Activated T-cell treated with anti-CD3 and anti-CD28 coated beads, Interleukin-2, amount 50 U/mL, for 72 hours (primary cell): ENCODE results near the gene SERPINE1. TPM values are rescaled to one million over a fixed set of nuclear protein-coding genes. Genes with fewer than 3 reads are reported as not detected.

Experiments used
- ATAC-seq, 2 donors: fragments of 150-1000 bp; cut with Tn5 transposase; replicated peaks in 1 of 2; 2 replicates each; pipeline ENCODE4 v1.10.0; 2021; ENCODE audit warnings: moderate library complexity in 2 of 2, mild to moderate bottlenecking in 1 of 2
- DNase-seq, 2 donors: peaks; one replicate each; pipeline ENCODE4 v3.0.0; 2021 to 2022; ENCODE audit warnings: mixed read lengths in 1 of 2
- H3K27ac Mint-ChIP-seq: one replicate; pipeline ENCODE4 v1.8.0; 2022; ENCODE audit warnings: mild to moderate bottlenecking, moderate library complexity, mixed read lengths
- H3K27me3 Mint-ChIP-seq: one replicate; pipeline ENCODE4 v1.8.0; 2022; ENCODE audit warnings: low read depth, mixed read lengths
- H3K36me3 Mint-ChIP-seq, 2 donors: one replicate each; pipeline ENCODE4 v1.8.0; 2022; ENCODE audit warnings: mixed read lengths in 2 of 2, mild to moderate bottlenecking in 1 of 2; ENCODE audit not compliant: insufficient read depth in 2 of 2
- H3K4me1 Mint-ChIP-seq: one replicate; pipeline ENCODE4 v1.8.0; 2022; ENCODE audit warnings: low read depth, mixed read lengths
- H3K4me3 Mint-ChIP-seq, 2 donors: one replicate each; pipeline ENCODE4 v1.8.0; 2022; ENCODE audit warnings: mild to moderate bottlenecking in 2 of 2, mixed read lengths in 2 of 2, moderate library complexity in 2 of 2
- H3K9me3 Mint-ChIP-seq, 2 donors: one replicate each; pipeline ENCODE4 v1.8.0; 2022; ENCODE audit warnings: mixed read lengths in 2 of 2
- total RNA-seq, 2 donors: library from RNA; stranded (reverse); gene quantifications; one replicate each; pipeline ENCODE4 v1.2.3, GENCODE V29; 2022

Gene SERPINE1
- total RNA-seq, 2 donors from 2014 or later, result 0.14 TPM; not detected in 1

DNA sequence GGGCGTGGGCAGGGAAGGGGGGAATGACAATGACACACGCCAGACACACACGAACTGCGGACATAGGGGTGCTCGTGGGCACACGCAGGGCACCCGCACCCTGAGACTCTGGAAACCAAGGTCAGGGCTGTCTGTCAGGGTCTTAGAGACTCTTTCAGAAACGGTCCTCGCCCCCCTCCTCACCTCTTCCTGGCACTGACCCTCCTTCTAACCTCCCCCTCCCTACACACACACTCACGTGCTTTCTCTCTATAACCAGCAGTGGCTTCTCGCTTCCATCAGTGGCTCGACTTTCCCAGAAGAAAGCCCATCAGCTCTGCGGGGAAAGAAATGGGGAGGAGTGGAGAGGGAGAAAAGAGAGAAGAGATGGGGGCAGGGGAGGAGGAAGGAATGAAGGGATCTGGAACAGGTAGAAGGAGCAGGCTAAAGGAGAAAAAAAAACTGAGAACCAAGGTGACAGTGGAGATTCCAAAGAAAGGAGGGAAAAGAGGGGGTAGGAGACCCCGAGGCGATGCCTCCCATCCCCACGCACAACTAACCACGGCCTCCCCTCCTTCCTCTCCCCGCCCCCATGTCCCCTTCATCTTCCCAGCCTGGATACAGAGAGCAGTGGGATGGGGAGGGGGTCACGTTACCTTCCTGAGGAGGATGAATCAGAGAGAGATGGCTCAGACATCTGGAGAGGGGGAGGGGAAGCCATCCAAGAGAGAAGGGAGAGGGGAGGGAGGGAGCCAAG is 40.2 kb downstream of the SERPINE1 start:
- Mint-ChIP-seq H3K27me3 (peaks cover 82% of the 10 kb centered on the region), H3K4me1 (peaks cover 85% of the 10 kb centered on the region), H3K9me3 (no peaks in the 10 kb centered on the region), H3K27ac (no peak overlapping the region), H3K36me3 (peaks cover 2% of the 10 kb centered on the region in 2 donors), H3K4me3 (peak overlapping the region; percentile 39 to 99)
- DNase-seq, result no peak
- no peak for ATAC-seq

DNA sequence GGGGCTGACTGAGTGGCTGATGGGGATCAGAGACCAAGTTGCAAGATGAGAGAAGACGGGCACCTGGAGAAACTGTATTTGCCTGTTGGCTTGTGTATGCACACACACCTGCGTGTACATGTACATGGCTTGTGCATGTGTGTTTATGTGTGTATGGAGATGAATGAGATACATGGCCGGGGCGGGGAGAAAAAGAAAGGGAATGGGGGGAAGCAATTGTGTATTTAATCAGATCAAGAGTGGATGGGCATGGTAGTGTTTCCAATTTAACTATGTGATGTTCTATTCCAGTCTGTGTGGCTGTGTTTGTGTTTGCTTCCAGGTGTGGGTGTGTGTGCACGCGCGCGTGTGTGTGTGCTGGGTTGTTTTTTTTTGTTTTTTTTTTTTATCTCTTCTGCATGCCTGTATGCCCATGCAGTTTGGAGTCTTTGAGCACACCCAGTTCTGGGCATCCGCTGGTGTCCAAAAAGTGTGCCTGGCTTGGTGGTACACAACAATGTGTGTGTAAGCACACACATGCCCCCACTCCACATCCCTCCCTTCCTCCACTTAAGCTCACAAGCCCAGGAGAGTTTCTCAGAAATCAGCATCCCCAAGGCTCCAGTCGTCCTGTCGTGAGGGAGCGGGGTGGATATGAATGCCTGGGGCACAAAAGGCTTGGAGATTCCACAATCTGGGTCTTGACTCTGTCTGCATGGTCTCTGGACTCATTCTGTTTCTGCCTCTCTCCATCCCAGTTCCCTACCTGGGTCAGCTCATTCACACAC is 40.9 kb downstream of the SERPINE1 start:
- H3K9me3 Mint-ChIP-seq, result no peaks in the 10 kb centered on the region
- H3K4me1 Mint-ChIP-seq, result peaks cover 82% of the 10 kb centered on the region
- ATAC-seq (no peak), DNase-seq (no peak)
- H3K4me3 Mint-ChIP-seq, result peak overlapping the region; percentile 6 to 80
- H3K36me3 Mint-ChIP-seq, result peaks cover 2% of the 10 kb centered on the region in 2 donors
- peaks cover 81% of the 10 kb centered on the region for H3K27me3 Mint-ChIP-seq
- no peak overlapping the region for H3K27ac Mint-ChIP-seq

DNA sequence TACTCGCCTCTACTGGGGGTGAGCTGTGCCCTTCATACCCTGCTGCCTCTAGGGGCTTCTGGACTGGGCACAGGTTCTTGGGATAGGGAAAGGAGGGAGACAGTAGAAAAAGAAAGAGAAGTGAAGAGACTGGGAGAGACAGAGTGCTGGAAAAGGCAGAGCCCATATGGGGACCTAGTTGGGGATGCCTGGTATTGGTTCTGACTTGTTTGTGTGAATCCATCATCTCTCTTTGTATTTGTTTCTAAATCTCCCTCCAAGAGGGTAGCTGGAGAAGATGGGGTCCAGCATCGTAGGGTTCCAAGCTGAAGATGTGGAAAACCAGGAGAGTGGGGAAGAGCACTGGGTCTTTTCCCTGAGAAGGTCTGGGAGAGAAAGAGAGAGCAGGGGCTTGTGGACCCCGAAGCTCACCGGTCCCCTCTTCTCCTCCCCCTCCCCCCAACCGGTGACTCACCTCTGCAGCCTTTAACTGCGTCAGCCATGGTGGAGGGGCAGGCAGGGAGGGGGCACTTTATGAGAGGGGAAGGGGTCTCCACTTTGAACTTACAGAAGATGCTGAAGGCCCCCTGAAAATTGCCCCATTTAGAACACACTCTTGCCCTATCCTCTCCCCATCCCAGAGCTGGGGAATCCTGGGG is 41.6 kb downstream of the SERPINE1 start:
- H3K4me1 Mint-ChIP-seq, result peaks cover 84% of the 10 kb centered on the region

DNA sequence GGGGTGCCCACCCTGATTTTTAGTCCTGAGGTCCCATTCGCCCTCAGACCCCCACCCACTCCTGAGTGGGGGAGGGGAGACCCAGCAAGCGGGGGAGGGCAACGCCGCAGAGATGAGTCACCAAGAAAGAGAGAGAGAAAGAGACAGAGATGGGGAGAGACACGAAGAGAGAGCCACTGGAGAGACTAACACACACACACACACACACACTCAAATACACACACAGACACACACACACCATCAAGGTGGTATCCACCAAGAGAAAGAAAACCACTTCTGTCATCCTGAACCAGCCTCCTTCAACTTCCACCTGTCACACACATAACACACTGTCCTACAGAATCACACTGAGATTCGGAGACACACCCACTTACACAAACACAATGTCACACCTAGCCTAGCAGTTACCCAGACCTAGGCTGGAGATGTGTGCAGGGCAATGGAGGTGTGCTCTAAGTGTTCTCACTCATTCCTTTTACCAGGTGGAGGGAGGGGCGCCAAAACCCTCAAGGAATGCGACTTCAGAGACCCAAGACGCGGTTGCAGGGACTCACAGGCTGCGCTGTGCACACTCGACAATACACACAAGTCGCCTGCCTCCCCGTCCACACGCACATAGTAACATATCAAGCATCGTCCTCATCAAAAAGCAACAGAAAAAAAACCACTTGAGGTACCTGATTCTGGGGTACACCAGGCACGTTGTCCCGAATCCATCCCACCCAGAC is 42.4 kb downstream of the SERPINE1 start:
- H3K4me1 Mint-ChIP-seq, result peaks cover 90% of the 10 kb centered on the region
- ATAC-seq (peak; percentile 0 to 1), DNase-seq (peak in 1 of 2 donors; percentile 15)
- H3K9me3 Mint-ChIP-seq, result no peaks in the 10 kb centered on the region
- H3K36me3 Mint-ChIP-seq, result peaks cover 2% of the 10 kb centered on the region in 2 donors
- peak overlapping the region; percentile 66 to 80 for H3K4me3 Mint-ChIP-seq
- no peak overlapping the region for H3K27ac Mint-ChIP-seq
- peaks cover 94% of the 10 kb centered on the region for H3K27me3 Mint-ChIP-seq

More for the DNA sequence above, 41.6 kb downstream of the SERPINE1 start:
- Mint-ChIP-seq H3K9me3 (no peaks in the 10 kb centered on the region), H3K4me3 (peak overlapping the region; percentile 40 to 80), H3K36me3 (peaks cover 2% of the 10 kb centered on the region in 2 donors), H3K27me3 (peaks cover 87% of the 10 kb centered on the region), H3K27ac (no peak overlapping the region)
- DNase-seq (peak in 1 of 2 donors; percentile 54), ATAC-seq (no peak)

DNA sequence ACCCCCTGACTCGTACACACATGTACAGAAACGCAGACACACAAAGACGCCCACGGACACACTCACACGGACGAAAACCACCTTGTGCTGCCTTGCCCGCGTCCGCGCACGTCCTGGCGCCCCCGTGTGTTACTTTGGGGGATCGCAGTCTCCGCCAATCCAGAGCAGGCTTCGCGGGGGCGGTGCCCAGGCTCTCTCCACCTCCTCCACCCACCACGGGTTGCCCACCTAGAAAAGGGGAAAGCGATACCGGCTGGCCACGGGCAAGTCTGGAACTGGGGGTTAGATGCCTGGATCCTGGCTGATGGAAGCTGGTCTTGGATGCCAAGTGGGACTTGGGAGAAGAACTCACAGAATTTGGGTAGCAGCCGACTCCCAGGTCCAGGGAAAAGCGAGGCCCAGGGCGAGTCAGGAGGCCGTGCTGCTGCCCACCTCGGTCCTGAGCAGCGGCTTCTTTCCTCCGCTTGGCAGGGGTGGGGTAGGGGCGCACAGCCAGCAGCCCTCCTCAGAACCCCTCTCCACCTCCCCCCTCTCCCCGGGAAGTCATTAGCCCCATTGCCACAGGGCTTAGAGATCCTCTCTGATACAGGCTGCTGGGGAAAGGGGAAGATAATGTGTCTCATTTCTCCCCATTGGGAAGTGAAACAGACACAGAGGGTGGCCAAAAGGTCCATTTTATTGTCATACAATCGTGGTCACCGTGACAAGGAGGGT is 43.1 kb downstream of the SERPINE1 start:
- Mint-ChIP-seq H3K9me3 (no peaks in the 10 kb centered on the region), H3K27me3 (peaks cover 96% of the 10 kb centered on the region), H3K4me3 (peak overlapping the region; percentile 66 to 80)

DNA sequence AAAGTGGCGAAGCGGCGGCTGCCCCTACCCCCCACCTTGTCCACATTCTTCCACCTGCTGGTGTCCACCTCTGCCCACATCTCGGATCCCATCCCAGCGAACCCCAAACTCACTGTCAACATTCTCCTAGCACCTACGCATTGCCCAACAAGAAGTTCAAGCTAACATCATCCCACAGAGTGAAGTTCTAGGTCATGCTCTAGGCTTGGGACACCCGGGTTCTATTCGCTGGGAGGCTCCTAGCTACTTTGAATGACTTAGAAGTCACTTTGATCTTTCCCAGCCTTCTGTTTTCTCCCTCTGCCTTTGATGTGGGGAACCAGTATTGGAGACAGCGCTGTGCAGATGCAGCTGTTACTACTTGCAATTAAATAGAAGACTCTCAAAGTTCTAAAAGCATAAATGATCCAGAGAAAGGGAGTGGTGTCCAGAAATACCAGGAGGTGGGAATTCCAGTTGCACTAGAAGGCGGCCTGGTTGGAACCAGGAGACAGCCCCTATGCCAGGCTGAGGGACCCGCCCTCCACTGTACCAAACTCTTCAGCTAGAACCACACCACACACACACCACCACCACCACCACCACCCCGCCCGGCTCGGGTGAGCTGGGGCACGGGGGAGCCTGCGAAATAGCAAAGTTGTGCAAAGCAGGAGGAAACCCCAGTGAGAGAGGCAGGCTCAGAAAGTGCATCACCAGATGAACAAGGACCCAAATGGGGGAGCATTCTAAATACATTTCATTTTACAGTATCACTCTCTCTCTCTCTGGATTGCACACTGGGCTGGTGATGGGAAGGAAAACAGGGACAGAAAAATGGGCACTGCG is 43.9 kb downstream of the SERPINE1 start:
- ATAC-seq, result peak in 1 of 2 donors; percentile 18
- peaks cover 96% of the 10 kb centered on the region for H3K27me3 Mint-ChIP-seq
- no peak overlapping the region for H3K27ac Mint-ChIP-seq
- H3K36me3 Mint-ChIP-seq, result no peaks in the 10 kb centered on the region
- H3K4me1 Mint-ChIP-seq, result peaks cover 81% of the 10 kb centered on the region
- H3K9me3 Mint-ChIP-seq, result no peaks in the 10 kb centered on the region
- H3K4me3 Mint-ChIP-seq, result peak overlapping the region; percentile 65 to 69
- peak in 1 of 2 donors; percentile 54 for DNase-seq

More for the DNA sequence above, 43.1 kb downstream of the SERPINE1 start:
- ATAC-seq (peak; percentile 40 to 42), DNase-seq (peak; percentile 86 to 90)
- Mint-ChIP-seq H3K4me1 (peaks cover 89% of the 10 kb centered on the region), H3K27ac (no peak overlapping the region), H3K36me3 (peaks cover 2% of the 10 kb centered on the region in 2 donors)

DNA sequence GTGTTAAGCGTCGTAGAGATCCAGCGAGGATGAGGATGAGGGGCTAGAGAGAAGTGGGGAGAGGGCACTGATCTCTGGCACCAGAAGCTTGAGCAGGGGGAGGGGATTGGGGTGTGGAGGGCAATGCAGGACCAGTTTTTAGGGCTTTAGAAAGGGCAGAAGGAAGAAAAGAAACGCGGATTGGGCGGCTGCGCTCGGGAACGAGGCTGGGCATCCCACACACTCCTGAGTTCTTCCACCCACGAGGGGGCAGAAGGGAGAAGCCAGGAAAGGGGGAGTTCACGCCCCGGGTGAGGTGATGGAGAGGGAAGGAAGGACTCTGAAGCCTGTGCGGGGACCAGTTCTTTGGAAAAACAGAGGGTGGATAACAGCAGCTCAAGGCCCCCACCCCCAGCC is 44.5 kb downstream of the SERPINE1 start:
- Mint-ChIP-seq H3K4me3 (peak overlapping the region; percentile 65 to 69), H3K27ac (no peak overlapping the region), H3K36me3 (no peaks in the 10 kb centered on the region), H3K4me1 (peaks cover 75% of the 10 kb centered on the region), H3K9me3 (no peaks in the 10 kb centered on the region), H3K27me3 (peaks cover 96% of the 10 kb centered on the region)
- DNase-seq, result no peak
- no peak for ATAC-seq

DNA sequence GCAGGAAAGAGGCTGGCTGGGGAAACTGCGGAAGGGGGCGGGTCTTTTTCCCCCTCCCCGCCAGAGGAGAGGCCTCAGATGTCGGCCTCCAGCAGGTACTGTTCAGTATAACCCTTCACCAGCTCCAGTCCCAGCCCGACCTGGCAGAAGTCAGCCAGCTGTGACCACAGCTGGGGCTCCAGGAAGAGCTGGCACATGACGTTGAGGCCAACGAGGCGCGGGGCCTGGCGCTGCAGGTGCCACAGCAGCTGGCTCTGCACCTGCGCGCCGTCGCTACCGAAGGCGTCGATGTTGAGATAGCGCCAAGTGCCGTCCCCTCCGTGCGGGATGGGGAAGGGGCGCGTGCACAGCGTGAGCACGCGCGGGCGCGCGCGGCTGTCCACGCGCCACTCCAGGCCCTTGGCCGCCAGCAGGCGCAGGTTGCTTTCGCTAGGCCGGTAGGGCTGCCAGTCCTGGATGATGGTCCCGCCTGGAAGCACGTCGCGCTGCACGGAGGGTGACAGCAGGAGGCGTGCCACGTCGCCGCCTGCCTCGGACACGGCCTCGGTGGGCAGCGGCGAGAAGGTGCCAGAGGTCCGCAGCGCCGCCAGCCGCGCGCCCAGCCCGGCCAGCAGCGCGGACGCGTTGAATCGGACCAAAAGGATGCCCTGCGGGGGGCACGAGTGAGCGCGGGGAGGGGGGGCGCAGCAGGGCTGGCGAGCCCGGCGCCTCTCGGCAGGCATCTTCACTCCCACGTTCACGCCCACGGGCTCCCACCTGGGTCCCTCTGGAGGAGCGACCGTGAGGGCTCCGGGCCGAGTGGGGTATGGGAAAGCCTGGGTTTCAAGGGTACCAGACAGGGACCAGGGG is 45.3 kb downstream of the SERPINE1 start:
- Mint-ChIP-seq H3K4me1 (peaks cover 67% of the 10 kb centered on the region), H3K36me3 (no peaks in the 10 kb centered on the region), H3K27me3 (peaks cover 96% of the 10 kb centered on the region), H3K9me3 (no peaks in the 10 kb centered on the region), H3K4me3 (peak overlapping the region; percentile 65 to 83), H3K27ac (no peak overlapping the region)
- ATAC-seq (no peak), DNase-seq (peak in 1 of 2 donors; percentile 27)

DNA sequence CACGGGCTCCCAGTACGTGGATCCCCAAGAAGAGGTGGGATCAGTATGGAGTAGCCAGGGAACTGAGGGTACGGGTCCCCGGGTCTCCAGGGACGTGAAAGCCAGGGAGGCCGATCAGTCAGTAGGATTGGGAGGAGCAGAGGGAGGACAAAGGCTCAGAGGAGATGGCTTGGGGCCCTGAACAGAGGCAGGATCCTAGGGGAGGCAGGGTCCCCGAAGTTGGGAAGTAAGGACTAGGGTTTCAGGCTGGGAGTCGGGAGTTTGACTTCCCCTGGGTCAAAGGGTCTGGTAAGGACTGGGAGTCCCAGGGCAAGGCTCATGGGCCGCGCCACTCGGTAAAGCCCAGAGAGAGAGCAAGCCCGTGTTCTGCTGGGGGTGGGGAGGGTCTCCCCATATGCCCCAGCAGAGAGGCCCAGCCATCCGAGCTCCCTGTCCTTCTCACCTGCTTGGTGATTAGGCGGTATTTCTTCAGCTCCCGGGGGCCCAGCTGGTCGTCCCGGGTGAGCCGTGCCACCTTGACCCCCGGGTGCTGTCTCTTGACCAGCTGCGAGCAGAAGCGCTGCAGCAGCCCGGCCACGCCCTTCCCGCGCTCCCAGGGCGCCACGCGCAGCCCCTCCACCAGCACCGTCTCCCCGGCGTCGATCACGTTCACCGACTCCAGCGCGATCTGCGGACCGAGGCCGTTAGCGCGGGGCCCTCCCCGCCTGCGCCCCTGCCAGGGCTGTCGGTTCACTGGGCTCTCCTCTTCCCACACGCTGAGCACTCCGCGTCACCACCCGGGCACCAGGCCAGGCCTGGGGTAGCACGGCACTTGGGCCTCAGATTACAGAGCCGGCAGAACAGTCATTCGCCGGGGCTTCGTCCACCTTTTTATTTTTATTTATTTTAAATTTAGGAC is 46.2 kb downstream of the SERPINE1 start:
- Mint-ChIP-seq H3K4me1 (peaks cover 58% of the 10 kb centered on the region), H3K9me3 (no peaks in the 10 kb centered on the region)
- ATAC-seq, result peak; percentile 54 to 60

DNA sequence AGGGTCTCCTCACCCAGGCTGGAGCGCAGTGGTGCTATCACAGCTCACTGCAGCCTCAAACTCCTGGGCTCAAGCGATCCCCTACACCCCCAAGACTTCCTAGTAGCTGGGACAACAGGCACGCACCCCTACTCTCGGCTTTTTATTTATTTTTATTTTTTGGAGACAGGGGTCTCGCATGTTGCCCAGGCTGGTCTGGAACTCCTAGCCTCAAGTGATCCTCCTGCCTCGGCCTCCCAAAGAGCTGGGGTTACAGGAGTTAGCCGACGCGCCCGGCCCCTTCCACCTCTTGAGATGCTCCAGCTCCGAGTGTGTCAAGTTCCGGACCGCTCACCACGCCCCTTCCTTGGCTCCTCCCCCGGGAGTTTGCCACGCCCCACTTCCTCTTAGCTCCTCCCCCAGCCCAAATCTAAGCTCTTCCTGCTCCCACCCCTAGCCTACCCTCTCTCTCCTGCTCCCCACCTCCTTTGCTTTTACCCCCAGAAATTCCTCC is 46.9 kb downstream of the SERPINE1 start:
- Mint-ChIP-seq H3K4me3 (peak overlapping the region; percentile 68 to 83), H3K27ac (no peak overlapping the region), H3K36me3 (no peaks in the 10 kb centered on the region), H3K4me1 (peaks cover 51% of the 10 kb centered on the region), H3K9me3 (no peaks in the 10 kb centered on the region), H3K27me3 (peaks cover 95% of the 10 kb centered on the region)
- ATAC-seq (peak; percentile 79 to 81), DNase-seq (peak; percentile 78 to 86)

More for the DNA sequence above, 46.2 kb downstream of the SERPINE1 start:
- Mint-ChIP-seq H3K36me3 (no peaks in the 10 kb centered on the region), H3K27ac (no peak overlapping the region), H3K27me3 (peaks cover 96% of the 10 kb centered on the region), H3K4me3 (peak overlapping the region; percentile 33 to 83)
- DNase-seq, result peak; percentile 60 to 74
